Fibroblast of mammary gland (primary cell): ENCODE results near the gene TIAM2.

ENCODE experiments used
- DNase-seq: peaks from one replicate; pipeline ENCODE4 v3.0.0-alpha.2; 2010; ENCODE audit warnings: low read depth
- H3K4me3 ChIP-seq: 2 replicates; pipeline ENCODE4 v1.5.1; 2011; ENCODE audit warnings: low read depth, mild to moderate bottlenecking, low read length, moderate library complexity; ENCODE audit not compliant: control insufficient read depth
- CTCF ChIP-seq: conservative IDR thresholded peaks from 2 replicates; pipeline ENCODE4 v1.5.1; 2011; ENCODE audit warnings: low read depth, low read length, inconsistent platforms; ENCODE audit not compliant: control insufficient read depth, insufficient read depth

The TIAM2 gene

GRCh38 chr6:155275808-155276480 is 280.8 kb downstream of the TIAM2 start:
- no peak for TF ChIP-seq CTCF
- no peak for DNase-seq
- no peak overlapping the region for H3K4me3 ChIP-seq

- no peak overlapping the region for H3K4me3 ChIP-seq
- no peak for TF ChIP-seq CTCF
- no peak for DNase-seq
Observed at GRCh38 chr6:155276638-155277037, 281.5 kb downstream of the TIAM2 start.

GRCh38 chr6:155278319-155279049 is 283.4 kb downstream of the TIAM2 start:
- TF ChIP-seq CTCF: no peak
- no peak for DNase-seq

GRCh38 chr6:155284775-155285174 is 289.7 kb downstream of the TIAM2 start:
- no peak overlapping the region for H3K4me3 ChIP-seq
- no peak for TF ChIP-seq CTCF
- no peak for DNase-seq

More at GRCh38 chr6:155278319-155279049, 283.4 kb downstream of the TIAM2 start:
- H3K4me3 ChIP-seq: no peak overlapping the region

- DNase-seq: no peak
- TF ChIP-seq CTCF: no peak
- H3K4me3 ChIP-seq: no peak overlapping the region
Observed at GRCh38 chr6:155287762-155288161, 292.6 kb downstream of the TIAM2 start.

- H3K4me3 ChIP-seq: no peak overlapping the region
- TF ChIP-seq CTCF: no peak
- DNase-seq: no peak
Observed at GRCh38 chr6:155290491-155290890, 295.4 kb downstream of the TIAM2 start.
